Measurements from ENCODE around the gene FASN.
A peak's percentile ranks its signal among the peaks of the same experiment; 100 is the strongest.

The FASN gene

DNA sequence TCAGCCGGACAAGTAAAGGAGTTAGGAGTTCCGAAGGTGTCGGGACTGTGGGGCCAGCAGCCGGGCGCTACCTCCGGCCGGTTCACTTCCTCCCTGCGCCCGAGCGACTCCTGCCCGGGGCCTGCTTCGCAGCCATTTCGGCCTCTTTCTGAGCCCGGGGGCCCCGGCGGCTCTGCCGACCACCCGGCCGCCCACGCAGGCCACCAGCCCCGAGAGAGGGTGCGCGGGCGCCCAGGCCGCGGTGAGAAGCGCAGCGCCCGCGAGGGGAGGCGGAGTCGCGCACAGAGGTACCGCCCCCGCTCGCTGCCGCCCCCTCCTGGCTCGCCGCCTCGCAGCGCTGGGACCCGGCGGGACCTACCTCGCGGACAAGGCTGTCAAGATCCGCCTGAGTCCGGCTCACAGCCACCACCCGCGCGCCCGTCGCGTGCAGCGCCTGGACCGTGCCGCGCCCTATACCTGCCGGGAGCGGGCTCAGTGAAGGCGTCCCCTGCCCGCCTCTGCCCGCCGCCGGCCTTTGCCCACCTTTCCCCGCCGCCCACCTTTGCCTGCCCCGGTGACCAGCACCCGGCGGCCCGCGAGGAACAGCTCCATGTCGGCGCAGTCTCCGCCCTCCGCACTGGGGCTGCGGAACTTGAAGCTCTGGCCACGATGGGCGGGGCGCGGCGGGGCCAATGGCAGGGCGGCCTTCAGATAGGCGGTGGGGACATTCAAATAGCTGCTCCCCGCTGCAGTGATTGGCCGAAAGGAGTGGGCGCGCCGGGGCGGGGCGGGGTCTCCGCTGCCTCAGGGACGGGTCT is 60.7 kb downstream of the FASN start, which contains the start of gene DCXR:
DCXR (minus strand) TSS at position 606 of the 797 bp plus-strand sequence; CDS start at position 591, 15 bp downstream.
- Mint-ChIP-seq H3K4me3 (peak within 1 kb of the TSS; percentile 84), H3K36me3 (ENCODE audit: insufficient read depth) (no peaks in the 10 kb centered on the region), H3K27me3 (no peaks in the 10 kb centered on the region), H3K27ac (ENCODE audit: low read depth) (peak within 1 kb of the TSS; percentile 75), H3K9me3 (no peaks in the 10 kb centered on the region), H3K4me1 (peaks cover 9% of the 10 kb centered on the region)
- DNase-seq (ENCODE audit: low spot score in 2 of 2) (peak; percentile 88), ATAC-seq (replicated peaks; ENCODE audit: extremely low read depth, poor library complexity, severe bottlenecking) (peak; percentile 92)

- DNase-seq (ENCODE audit: low spot score in 2 of 2) (no peak), ATAC-seq (replicated peaks; ENCODE audit: extremely low read depth, poor library complexity, severe bottlenecking) (no peak)
- peak overlapping the region; percentile 84 for H3K4me3 Mint-ChIP-seq
- H3K27ac Mint-ChIP-seq (ENCODE audit: low read depth), result no peak overlapping the region
- no peaks in the 10 kb centered on the region for H3K27me3 Mint-ChIP-seq
- H3K4me1 Mint-ChIP-seq, result peaks cover 9% of the 10 kb centered on the region
- H3K36me3 Mint-ChIP-seq (ENCODE audit: insufficient read depth), result no peaks in the 10 kb centered on the region
- H3K9me3 Mint-ChIP-seq, result no peaks in the 10 kb centered on the region
Measured at GRCh38 chr17:82036634-82037091, 61.4 kb downstream of the FASN start.

DNA sequence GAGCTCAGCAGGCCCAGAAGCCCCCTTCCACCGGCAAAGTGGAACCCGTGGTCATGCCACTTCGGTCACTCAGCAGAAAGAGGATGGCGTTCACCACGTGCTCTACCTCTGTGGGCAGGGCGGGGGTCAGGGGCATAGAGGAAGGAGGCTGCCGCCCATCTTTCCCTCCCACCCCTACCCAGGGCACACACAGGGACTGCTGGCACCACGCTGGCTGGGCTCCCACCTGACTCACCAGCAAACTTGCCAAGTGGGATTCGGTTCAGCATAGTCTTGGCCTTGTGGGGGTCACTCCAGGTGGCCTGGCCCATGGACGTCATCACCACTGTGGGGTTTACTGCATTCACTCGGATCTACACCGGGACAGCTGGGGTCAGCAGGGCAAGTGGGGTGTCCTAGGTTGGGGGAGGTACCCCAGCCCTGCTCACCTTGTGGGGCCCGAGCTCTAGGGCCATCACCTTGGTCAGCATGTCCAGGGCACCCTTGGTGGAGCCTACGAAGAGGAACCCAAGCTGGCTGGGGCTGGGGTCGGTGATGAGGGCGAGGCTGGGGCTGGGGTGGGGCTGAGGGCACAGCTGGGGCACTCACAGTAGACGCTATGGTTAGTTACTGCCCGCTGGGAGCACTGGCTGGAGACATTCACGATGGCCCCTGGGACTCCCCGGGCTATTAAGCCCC is 61.9 kb downstream of the FASN start:
- ATAC-seq (replicated peaks; ENCODE audit: extremely low read depth, poor library complexity, severe bottlenecking) (no peak), DNase-seq (ENCODE audit: low spot score in 2 of 2) (no peak)
- H3K4me3 Mint-ChIP-seq, result peak overlapping the region; percentile 84
- peaks cover 9% of the 10 kb centered on the region for H3K4me1 Mint-ChIP-seq
- H3K27ac Mint-ChIP-seq (ENCODE audit: low read depth), result peak overlapping the region; percentile 51
- no peaks in the 10 kb centered on the region for H3K27me3 Mint-ChIP-seq
- H3K9me3 Mint-ChIP-seq, result no peaks in the 10 kb centered on the region
- no peaks in the 10 kb centered on the region for H3K36me3 Mint-ChIP-seq (ENCODE audit: insufficient read depth)

DNA sequence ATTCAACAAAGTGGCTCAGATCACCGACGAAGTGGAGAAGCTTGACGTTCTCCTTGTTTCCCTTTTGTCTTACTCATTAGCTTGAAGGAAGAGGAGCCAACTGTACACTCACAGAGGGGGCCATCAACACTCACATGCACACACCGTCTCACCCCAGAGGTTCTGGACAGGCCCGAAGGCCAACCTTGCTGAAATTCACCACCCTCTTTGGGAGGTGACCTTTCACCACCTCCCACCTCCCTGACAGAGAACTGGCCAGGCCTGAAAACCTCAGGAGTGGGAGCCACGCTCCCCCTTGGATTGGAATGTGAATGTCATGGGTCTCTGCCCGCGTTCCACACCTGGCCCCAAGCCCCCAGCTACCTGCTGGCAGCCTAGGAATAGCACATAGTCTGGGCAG is 62.5 kb downstream of the FASN start:
- peak overlapping the region; percentile 84 for H3K4me3 Mint-ChIP-seq
- no peaks in the 10 kb centered on the region for H3K9me3 Mint-ChIP-seq
- no peak for ATAC-seq (replicated peaks; ENCODE audit: extremely low read depth, poor library complexity, severe bottlenecking)
- no peak for DNase-seq (ENCODE audit: low spot score in 2 of 2)
- H3K27me3 Mint-ChIP-seq, result no peaks in the 10 kb centered on the region
- peaks cover 12% of the 10 kb centered on the region for H3K4me1 Mint-ChIP-seq
- peaks cover 2% of the 10 kb centered on the region for H3K36me3 Mint-ChIP-seq (ENCODE audit: insufficient read depth)
- no peak overlapping the region for H3K27ac Mint-ChIP-seq (ENCODE audit: low read depth)

- Mint-ChIP-seq H3K9me3 (no peaks in the 10 kb centered on the region), H3K4me1 (peaks cover 18% of the 10 kb centered on the region), H3K27me3 (no peaks in the 10 kb centered on the region), H3K4me3 (no peak overlapping the region), H3K36me3 (ENCODE audit: insufficient read depth) (peaks cover 4% of the 10 kb centered on the region), H3K27ac (ENCODE audit: low read depth) (no peak overlapping the region)
- DNase-seq (ENCODE audit: low spot score in 2 of 2), result no peak
- no peak for ATAC-seq (replicated peaks; ENCODE audit: extremely low read depth, poor library complexity, severe bottlenecking)
Measured at GRCh38 chr17:82034371-82035011, 63.5 kb downstream of the FASN start.

GRCh38 chr17:82033359-82034085 is 64.5 kb downstream of the FASN start:
- Mint-ChIP-seq H3K36me3 (ENCODE audit: insufficient read depth) (peaks cover 4% of the 10 kb centered on the region), H3K4me1 (peaks cover 19% of the 10 kb centered on the region), H3K4me3 (no peak overlapping the region), H3K27me3 (no peaks in the 10 kb centered on the region), H3K27ac (ENCODE audit: low read depth) (no peak overlapping the region), H3K9me3 (no peaks in the 10 kb centered on the region)
- DNase-seq (ENCODE audit: low spot score in 2 of 2) (no peak), ATAC-seq (replicated peaks; ENCODE audit: extremely low read depth, poor library complexity, severe bottlenecking) (no peak)

- Mint-ChIP-seq H3K27ac (ENCODE audit: low read depth) (no peak overlapping the region), H3K4me1 (peaks cover 17% of the 10 kb centered on the region), H3K36me3 (ENCODE audit: insufficient read depth) (peaks cover 4% of the 10 kb centered on the region), H3K9me3 (no peaks in the 10 kb centered on the region), H3K27me3 (no peaks in the 10 kb centered on the region), H3K4me3 (peak overlapping the region; percentile 11)
- DNase-seq (ENCODE audit: low spot score in 2 of 2) (no peak), ATAC-seq (replicated peaks; ENCODE audit: extremely low read depth, poor library complexity, severe bottlenecking) (no peak)
Measured at GRCh38 chr17:82031885-82032627, 66.0 kb downstream of the FASN start.

DNA sequence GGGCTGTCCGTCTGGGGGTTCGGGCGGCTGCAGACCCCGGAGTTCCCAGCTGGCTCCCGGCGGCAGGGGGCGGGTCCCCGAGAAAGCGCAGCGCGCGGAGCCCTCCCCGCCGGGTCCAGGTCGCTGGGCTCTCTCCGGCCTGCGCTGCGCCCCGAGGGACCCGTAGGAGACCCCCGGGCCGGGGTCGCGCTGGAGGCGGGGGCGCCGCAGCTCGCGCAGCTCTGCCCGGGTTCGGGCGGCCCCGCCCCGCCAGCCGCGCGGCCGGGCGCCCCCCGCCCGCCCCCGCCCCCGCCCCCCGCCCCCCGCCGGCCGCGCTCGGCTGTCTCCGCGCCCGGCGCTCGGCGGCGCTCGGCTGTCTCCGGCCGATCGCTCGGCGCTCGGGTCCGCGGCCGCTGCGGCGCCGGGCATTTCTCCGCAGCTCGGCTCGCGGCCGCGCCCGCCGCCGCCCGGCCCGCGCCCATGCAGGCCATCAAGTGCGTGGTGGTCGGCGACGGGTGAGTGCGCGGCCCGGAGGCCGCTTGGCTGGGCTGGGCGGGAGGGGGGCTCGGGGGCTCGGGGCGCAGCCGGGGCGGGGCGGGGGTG is 66.6 kb downstream of the FASN start, which contains the start of gene RAC3:
RAC3 (plus strand) TSS at position 376 of the 582 bp plus-strand sequence; CDS start at position 460, 84 bp downstream.
- H3K4me1 Mint-ChIP-seq, result peaks cover 17% of the 10 kb centered on the region
- H3K27ac Mint-ChIP-seq (ENCODE audit: low read depth), result peak within 1 kb of the TSS; percentile 67
- H3K9me3 Mint-ChIP-seq, result no peaks in the 10 kb centered on the region
- ATAC-seq (replicated peaks; ENCODE audit: extremely low read depth, poor library complexity, severe bottlenecking) (no peak), DNase-seq (ENCODE audit: low spot score in 2 of 2) (no peak)
- peaks cover 4% of the 10 kb centered on the region for H3K36me3 Mint-ChIP-seq (ENCODE audit: insufficient read depth)
- no peaks in the 10 kb centered on the region for H3K27me3 Mint-ChIP-seq
- peak within 1 kb of the TSS; percentile 87 for H3K4me3 Mint-ChIP-seq

GRCh38 chr17:82030470-82031302 is 67.3 kb downstream of the FASN start:
- Mint-ChIP-seq H3K36me3 (ENCODE audit: insufficient read depth) (peaks cover 4% of the 10 kb centered on the region), H3K27me3 (no peaks in the 10 kb centered on the region), H3K4me3 (peak overlapping the region; percentile 87), H3K4me1 (peaks cover 17% of the 10 kb centered on the region), H3K27ac (ENCODE audit: low read depth) (peak overlapping the region; percentile 67), H3K9me3 (no peaks in the 10 kb centered on the region)
- DNase-seq (ENCODE audit: low spot score in 2 of 2) (peak; percentile 77 to 78), ATAC-seq (replicated peaks; ENCODE audit: extremely low read depth, poor library complexity, severe bottlenecking) (peak; percentile 81)

DNA sequence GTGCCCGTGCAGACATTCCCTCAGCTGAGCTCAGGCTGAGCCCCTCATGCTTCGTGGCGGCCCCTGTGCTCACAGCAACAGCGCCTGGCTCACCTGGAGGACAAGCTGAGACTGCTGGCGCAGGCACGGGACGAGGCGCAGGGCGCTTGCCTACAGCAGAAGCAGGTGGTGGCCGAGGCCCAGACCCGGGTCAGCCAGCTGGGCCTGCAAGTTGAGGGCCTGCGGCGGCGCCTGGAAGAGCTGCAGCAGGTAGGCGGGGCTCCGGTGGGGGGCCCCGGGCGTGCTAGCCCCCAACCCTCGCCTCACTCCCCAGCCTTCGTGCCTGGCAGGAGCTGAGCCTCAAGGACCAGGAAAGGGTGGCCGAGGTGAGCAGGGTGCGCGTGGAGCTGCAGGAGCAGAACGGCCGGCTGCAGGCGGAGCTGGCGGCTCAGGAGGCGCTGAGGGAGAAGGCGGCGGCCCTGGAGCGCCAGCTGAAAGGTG is 68.0 kb downstream of the FASN start:
- ATAC-seq (replicated peaks; ENCODE audit: extremely low read depth, poor library complexity, severe bottlenecking) (no peak), DNase-seq (ENCODE audit: low spot score in 2 of 2) (no peak)
- H3K27me3 Mint-ChIP-seq, result no peaks in the 10 kb centered on the region
- H3K9me3 Mint-ChIP-seq, result no peaks in the 10 kb centered on the region
- peaks cover 17% of the 10 kb centered on the region for H3K4me1 Mint-ChIP-seq
- H3K4me3 Mint-ChIP-seq, result peak overlapping the region; percentile 87
- H3K36me3 Mint-ChIP-seq (ENCODE audit: insufficient read depth), result peaks cover 4% of the 10 kb centered on the region
- H3K27ac Mint-ChIP-seq (ENCODE audit: low read depth), result peak overlapping the region; percentile 67

GRCh38 chr17:82029391-82029790 is 68.6 kb downstream of the FASN start:
- DNase-seq (ENCODE audit: low spot score in 2 of 2) (no peak), ATAC-seq (replicated peaks; ENCODE audit: extremely low read depth, poor library complexity, severe bottlenecking) (no peak)
- H3K27ac Mint-ChIP-seq (ENCODE audit: low read depth), result no peak overlapping the region
- peak overlapping the region; percentile 72 for H3K4me3 Mint-ChIP-seq
- no peaks in the 10 kb centered on the region for H3K27me3 Mint-ChIP-seq
- H3K4me1 Mint-ChIP-seq, result peaks cover 17% of the 10 kb centered on the region
- peaks cover 4% of the 10 kb centered on the region for H3K36me3 Mint-ChIP-seq (ENCODE audit: insufficient read depth)
- no peaks in the 10 kb centered on the region for H3K9me3 Mint-ChIP-seq

All from central memory CD8-positive, alpha-beta T cell (primary cell).